GM06990 (cell line): ENCODE results near the gene IL17RA.

ENCODE experiments used
- DNase-seq: peaks from one replicate; pipeline ENCODE4 v3.0.0-alpha.2; 2011; ENCODE audit not compliant: insufficient read length; ENCODE audit errors: extremely low read depth
- H3K27me3 ChIP-seq: replicated peaks from 2 replicates; pipeline ENCODE4 v1.6.0; 2011; ENCODE audit warnings: low read length; ENCODE audit not compliant: control insufficient read depth, insufficient read depth
- H3K36me3 ChIP-seq: 2 replicates; pipeline ENCODE4 v1.5.1; 2011; ENCODE audit warnings: low read length; ENCODE audit not compliant: control insufficient read depth, insufficient read depth
- H3K4me3 ChIP-seq: replicated peaks from 2 replicates; pipeline ENCODE4 v1.5.1; 2011; ENCODE audit warnings: low read depth, mild to moderate bottlenecking, control low read depth, low read length
- CTCF ChIP-seq: IDR thresholded peaks from 2 replicates; pipeline ENCODE4 v1.5.1; 2011; ENCODE audit warnings: low read length, control low read depth, mild to moderate bottlenecking, inconsistent platforms; ENCODE audit not compliant: insufficient read depth, poor library complexity, severe bottlenecking

The IL17RA gene

DNA sequence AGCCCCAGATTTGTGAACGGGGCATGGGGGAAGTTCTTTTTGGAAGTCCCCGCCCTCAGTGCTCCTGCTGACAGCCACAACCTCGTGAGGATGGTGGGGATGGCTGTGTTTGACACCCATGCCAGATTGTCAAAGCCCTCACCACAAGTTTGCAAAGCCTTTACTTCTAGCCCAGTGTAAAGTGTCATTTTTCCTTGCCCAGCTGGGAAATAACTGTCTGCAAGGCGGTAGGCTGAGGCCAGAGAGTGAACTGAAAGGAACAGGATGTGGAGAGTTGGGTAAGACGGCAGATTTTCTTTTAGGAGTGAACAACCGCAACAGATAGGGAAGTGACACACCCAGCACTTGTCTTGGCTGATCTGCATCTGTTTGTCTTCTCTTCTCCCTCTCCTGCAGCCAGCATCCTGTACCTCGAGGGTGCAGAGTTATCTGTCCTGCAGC, 13.6 kb downstream of the IL17RA start:
- no peak overlapping the region for H3K4me3 ChIP-seq
- TF ChIP-seq CTCF: no peak
- H3K36me3 ChIP-seq: peaks cover 11% of the 10 kb centered on the region
- H3K27me3 ChIP-seq: no peaks in the 10 kb centered on the region
- DNase-seq: no peak

- TF ChIP-seq CTCF: no peak
- Histone ChIP-seq H3K4me3 (no peak overlapping the region), H3K36me3 (peaks cover 13% of the 10 kb centered on the region), H3K27me3 (no peaks in the 10 kb centered on the region)
- DNase-seq: no peak
Observed at GRCh38 chr22:17100621-17101020, 15.8 kb downstream of the IL17RA start.

GRCh38 chr22:17101475-17102296, 16.9 kb downstream of the IL17RA start:
- H3K36me3 ChIP-seq: peaks cover 15% of the 10 kb centered on the region

GRCh38 chr22:17102297-17102667, 17.5 kb downstream of the IL17RA start:
- DNase-seq: no peak
- no peak for TF ChIP-seq CTCF
- Histone ChIP-seq H3K36me3 (peaks cover 15% of the 10 kb centered on the region), H3K27me3 (no peaks in the 10 kb centered on the region), H3K4me3 (no peak overlapping the region)

More at GRCh38 chr22:17101475-17102296, 16.9 kb downstream of the IL17RA start:
- Histone ChIP-seq H3K27me3 (no peaks in the 10 kb centered on the region), H3K4me3 (no peak overlapping the region)
- DNase-seq: no peak
- TF ChIP-seq CTCF: no peak

- peaks cover 19% of the 10 kb centered on the region for H3K36me3 ChIP-seq
- no peak overlapping the region for H3K4me3 ChIP-seq
- TF ChIP-seq CTCF: no peak
- DNase-seq: no peak
- H3K27me3 ChIP-seq: no peaks in the 10 kb centered on the region
Observed at GRCh38 chr22:17103351-17103750, 18.6 kb downstream of the IL17RA start.

- Histone ChIP-seq H3K4me3 (no peak overlapping the region), H3K36me3 (peaks cover 14% of the 10 kb centered on the region), H3K27me3 (no peaks in the 10 kb centered on the region)
- DNase-seq: no peak
- no peak for TF ChIP-seq CTCF
Observed at GRCh38 chr22:17104336-17104935, 19.6 kb downstream of the IL17RA start.
